Smooth muscle cell (in vitro differentiated cells): ENCODE results near the gene AIFM1. TPM values are rescaled to one million over a fixed set of nuclear protein-coding genes. Genes with fewer than 3 reads are reported as not detected.

ENCODE experiments used
- DNase-seq: peaks from one replicate; lab custom pipeline; 2025; ENCODE audit not compliant: unreplicated experiment; lab: John Stamatoyannopoulos, UW
- H2AFZ ChIP-seq: fragments of 200-600 bp; sonication (generic); 2 replicates; pipeline ENCODE4 v1.6.0; 2016; ENCODE audit warnings: antibody characterized with exemption, low read depth, mild to moderate bottlenecking
- H3F3A ChIP-seq: fragments of 200-600 bp; sonication (generic); 2 replicates; pipeline ENCODE4 v1.6.0; 2017; ENCODE audit warnings: antibody characterized with exemption, low read depth
- H3K27ac ChIP-seq: fragments of 200-600 bp; sonication (generic); 2 replicates; pipeline ENCODE4 v1.5.1; 2016; ENCODE audit warnings: low read depth, mild to moderate bottlenecking
- H3K27me3 ChIP-seq: fragments of 200-600 bp; sonication (generic); 2 replicates; pipeline ENCODE4 v1.6.1; 2016; ENCODE audit warnings: low read depth, mild to moderate bottlenecking
- H3K36me3 ChIP-seq: fragments of 200-600 bp; sonication (generic); 2 replicates; pipeline ENCODE4 v1.5.1; 2016; ENCODE audit warnings: low read depth
- H3K4me1 ChIP-seq: fragments of 200-600 bp; sonication (generic); 2 replicates; pipeline ENCODE4 v1.5.1; 2016; ENCODE audit warnings: low read depth
- H3K4me2 ChIP-seq: fragments of 200-600 bp; sonication (generic); 2 replicates; pipeline ENCODE4 v1.6.0; 2016; ENCODE audit warnings: mild to moderate bottlenecking
- H3K4me3 ChIP-seq: fragments of 200-600 bp; sonication (generic); 2 replicates; pipeline ENCODE4 v1.5.1; 2016; ENCODE audit warnings: mild to moderate bottlenecking
- H3K79me2 ChIP-seq: fragments of 200-600 bp; sonication (generic); 2 replicates; pipeline ENCODE4 v1.6.0; 2016; ENCODE audit warnings: low read depth, mild to moderate bottlenecking
- H3K9ac ChIP-seq: fragments of 200-600 bp; sonication (generic); 2 replicates; pipeline ENCODE4 v1.6.0; 2016; ENCODE audit warnings: low read depth
- H3K9me3 ChIP-seq: fragments of 200-600 bp; sonication (generic); replicated peaks from 2 replicates; pipeline ENCODE4 v1.5.1; 2016; ENCODE audit warnings: low read depth
- H4K20me1 ChIP-seq: fragments of 200-600 bp; sonication (generic); 2 replicates; pipeline ENCODE4 v1.6.0; 2016; ENCODE audit warnings: low read depth
- WGBS: methylation state at CpG from one replicate; pipeline ENCODE4 v1.1.7; 2016; ENCODE audit warnings: low lambda C conversion rate; 5-methylcytosine and 5-hydroxymethylcytosine counted together
- polyA plus RNA-seq: library from polyadenylated mRNA; unstranded; fragments of >200 nt; fragmentation: Nextera tagmentation; extraction: Ambion mirVana; gene quantifications from 2 replicates; pipeline ENCODE4 v1.2.1, GENCODE V29; 2016
- total RNA-seq: library from RNA; depleted of rRNA; stranded (reverse); fragments of >200 nt; gene quantifications from 2 replicates; pipeline ENCODE4 v1.2.3, GENCODE V29; 2014
- TF ChIP-seq, protein P1 (sequence below): fragments of 200-600 bp; sonication (generic); IDR thresholded peaks from 2 replicates; pipeline ENCODE4 v1.5.1; 2017; ENCODE audit warnings: borderline replicate concordance, mild to moderate bottlenecking, antibody characterized with exemption; ENCODE audit not compliant: insufficient read depth, poor library complexity, severe bottlenecking

Gene AIFM1
- total and polyA plus RNA-seq, 2 experiments from 2014 or later = 35.8 to 39.0 TPM

DNA sequence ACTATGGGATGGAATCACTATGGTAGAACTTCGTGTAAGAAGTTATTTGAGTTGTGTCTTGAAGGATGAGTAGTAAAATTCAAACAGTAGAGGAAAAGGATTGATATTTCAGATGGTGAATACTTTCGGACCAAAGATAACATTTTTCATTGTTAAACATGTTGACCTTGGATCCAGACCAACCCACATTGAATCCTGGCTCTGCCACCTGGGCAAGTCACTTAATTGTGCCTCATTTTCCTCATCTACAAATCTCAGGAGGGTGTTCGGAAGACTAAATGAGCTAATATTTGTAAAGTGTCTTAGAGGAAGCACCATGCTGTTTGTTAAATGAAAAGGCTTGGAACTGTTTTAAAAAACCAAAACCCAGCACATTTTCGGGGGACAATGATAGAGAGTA, 1.4 kb upstream of the AIFM1 start:
- Histone ChIP-seq H3K79me2 (peaks cover 22% of the 10 kb centered on the region), H3K4me2 (peak overlapping the region; percentile 83), H3K27ac (no peak overlapping the region), H3K9ac (no peak overlapping the region), H3K36me3 (no peaks in the 10 kb centered on the region), H4K20me1 (no peaks in the 10 kb centered on the region), H3K4me3 (peak overlapping the region; percentile 66), H3K27me3 (no peaks in the 10 kb centered on the region), H3F3A (no peaks in the 10 kb centered on the region), H2AFZ (no peak overlapping the region), H3K9me3 (no peaks in the 10 kb centered on the region), H3K4me1 (peaks cover 7% of the 10 kb centered on the region)
- WGBS = 62% methylated on average over 4 of the region's 4 CpGs
- no peak for DNase-seq
- TF ChIP-seq, protein P1, sequence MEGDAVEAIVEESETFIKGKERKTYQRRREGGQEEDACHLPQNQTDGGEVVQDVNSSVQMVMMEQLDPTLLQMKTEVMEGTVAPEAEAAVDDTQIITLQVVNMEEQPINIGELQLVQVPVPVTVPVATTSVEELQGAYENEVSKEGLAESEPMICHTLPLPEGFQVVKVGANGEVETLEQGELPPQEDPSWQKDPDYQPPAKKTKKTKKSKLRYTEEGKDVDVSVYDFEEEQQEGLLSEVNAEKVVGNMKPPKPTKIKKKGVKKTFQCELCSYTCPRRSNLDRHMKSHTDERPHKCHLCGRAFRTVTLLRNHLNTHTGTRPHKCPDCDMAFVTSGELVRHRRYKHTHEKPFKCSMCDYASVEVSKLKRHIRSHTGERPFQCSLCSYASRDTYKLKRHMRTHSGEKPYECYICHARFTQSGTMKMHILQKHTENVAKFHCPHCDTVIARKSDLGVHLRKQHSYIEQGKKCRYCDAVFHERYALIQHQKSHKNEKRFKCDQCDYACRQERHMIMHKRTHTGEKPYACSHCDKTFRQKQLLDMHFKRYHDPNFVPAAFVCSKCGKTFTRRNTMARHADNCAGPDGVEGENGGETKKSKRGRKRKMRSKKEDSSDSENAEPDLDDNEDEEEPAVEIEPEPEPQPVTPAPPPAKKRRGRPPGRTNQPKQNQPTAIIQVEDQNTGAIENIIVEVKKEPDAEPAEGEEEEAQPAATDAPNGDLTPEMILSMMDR = no peak

DNA sequence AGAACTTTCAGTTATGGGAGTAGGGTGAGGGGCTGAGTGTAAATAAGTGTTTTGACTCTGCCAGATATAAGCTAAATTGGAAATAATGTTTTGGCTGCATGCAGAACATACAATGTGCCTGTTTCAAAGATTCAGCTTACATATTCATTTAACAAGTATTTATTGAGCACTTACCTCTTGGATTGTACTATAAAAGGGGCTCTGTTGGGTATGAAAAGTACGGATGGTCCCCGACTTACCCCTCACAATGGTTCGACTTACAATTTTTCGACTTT, 799 bp upstream of the AIFM1 start:
- Histone ChIP-seq H3K4me1 (peaks cover 7% of the 10 kb centered on the region), H3F3A (no peaks in the 10 kb centered on the region), H3K79me2 (peaks cover 22% of the 10 kb centered on the region), H3K27ac (peak overlapping the region; percentile 93), H3K27me3 (no peaks in the 10 kb centered on the region), H3K9ac (peak overlapping the region; percentile 92), H3K4me2 (peak overlapping the region; percentile 83), H2AFZ (peak overlapping the region; percentile 79), H3K9me3 (no peaks in the 10 kb centered on the region), H3K36me3 (no peaks in the 10 kb centered on the region), H3K4me3 (peak overlapping the region; percentile 66), H4K20me1 (no peaks in the 10 kb centered on the region)
- DNase-seq = no peak
- TF ChIP-seq, protein P1 = no peak
- WGBS = 41% methylated on average over 4 of the region's 4 CpGs

DNA sequence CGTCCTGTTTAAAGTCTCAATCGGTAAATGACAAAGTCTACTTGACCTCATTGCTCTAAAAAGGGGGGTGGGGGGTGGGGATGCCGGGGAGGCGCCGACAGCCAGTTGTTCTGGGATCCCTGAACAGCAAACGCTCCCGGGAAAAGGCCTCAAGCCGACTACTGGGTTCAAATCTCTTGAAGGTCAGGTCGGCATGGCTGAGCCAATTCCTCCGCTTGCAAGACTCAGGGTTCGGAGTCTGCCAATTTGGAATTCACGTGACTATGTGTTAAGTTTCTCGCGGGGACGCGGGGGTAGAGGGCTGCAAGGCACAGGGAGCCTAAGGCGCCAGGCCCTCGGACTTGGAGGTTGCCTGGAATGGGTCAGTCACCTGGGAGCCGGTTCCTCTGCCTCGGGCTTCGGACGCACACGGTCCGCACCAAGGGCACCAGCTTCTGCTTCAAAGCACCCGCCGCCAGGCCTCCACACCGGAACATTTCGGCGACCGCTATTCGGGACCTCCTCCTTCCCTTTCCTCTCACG, 399 bp downstream of the AIFM1 start:
- H3K9ac ChIP-seq = peak overlapping the region; percentile 92
- no peaks in the 10 kb centered on the region for H3K36me3 ChIP-seq
- TF ChIP-seq, protein P1 = no peak
- peak overlapping the region; percentile 93 for H3K27ac ChIP-seq
- peaks cover 26% of the 10 kb centered on the region for H3K79me2 ChIP-seq
- no peaks in the 10 kb centered on the region for H4K20me1 ChIP-seq
- H3K4me2 ChIP-seq = peak overlapping the region; percentile 85
- 37% methylated on average over 29 of the region's 32 CpGs for WGBS
- H3F3A ChIP-seq = no peaks in the 10 kb centered on the region
- H3K4me3 ChIP-seq = peak overlapping the region; percentile 66
- peak overlapping the region; percentile 67 for H2AFZ ChIP-seq
- H3K4me1 ChIP-seq = peaks cover 7% of the 10 kb centered on the region
- H3K27me3 ChIP-seq = no peaks in the 10 kb centered on the region
- H3K9me3 ChIP-seq = no peaks in the 10 kb centered on the region
- no peak for DNase-seq

DNA sequence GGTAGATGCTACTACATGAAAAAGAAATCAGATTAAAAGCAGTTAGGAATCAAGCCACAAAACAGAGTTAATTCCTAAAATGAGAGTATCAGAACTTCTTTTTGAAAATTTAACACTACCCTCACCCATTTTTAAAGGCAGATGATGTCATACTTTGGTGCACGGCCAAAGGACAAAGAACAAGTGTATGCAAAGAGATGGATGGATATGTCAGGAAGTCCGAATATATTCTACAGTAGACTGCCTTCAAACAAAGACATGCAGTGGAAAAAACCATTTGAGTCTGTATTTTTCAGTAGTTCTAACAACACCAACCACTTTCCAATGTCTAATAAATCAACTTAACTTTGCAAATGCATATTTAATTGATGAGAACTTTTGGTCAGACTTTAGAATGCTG, 2.2 kb downstream of the AIFM1 start:
- Histone ChIP-seq H3K27me3 (no peaks in the 10 kb centered on the region), H3K4me3 (no peak overlapping the region), H3K79me2 (peaks cover 29% of the 10 kb centered on the region), H3K9me3 (no peaks in the 10 kb centered on the region), H3F3A (no peaks in the 10 kb centered on the region), H3K9ac (no peak overlapping the region), H4K20me1 (no peaks in the 10 kb centered on the region), H2AFZ (no peak overlapping the region), H3K4me2 (no peak overlapping the region), H3K27ac (no peak overlapping the region), H3K36me3 (no peaks in the 10 kb centered on the region), H3K4me1 (peaks cover 7% of the 10 kb centered on the region)
- WGBS = 79% methylated on average over 2 of the region's 2 CpGs
- DNase-seq = no peak
- TF ChIP-seq, protein P1 = no peak
